Measurements from ENCODE around the gene PADI4.
"Not testable (repeated sequence)": the region's sequence is repeated elsewhere in the genome, so short reads cannot be mapped to it uniquely, and the experiment has no call there.

PADI4 gene

GRCh38 chr1:17401841-17402240, 93.8 kb downstream of the PADI4 start:
- no peak for DNase-seq

GRCh38 chr1:17403081-17403480, 95.1 kb downstream of the PADI4 start:
- no peak for DNase-seq

GRCh38 chr1:17404034-17404684, 96.2 kb downstream of the PADI4 start:
- no peak for DNase-seq

- DNase-seq = no peak
Observed at GRCh38 chr1:17404820-17405219, 96.8 kb downstream of the PADI4 start.

GRCh38 chr1:17405898-17406759, 98.1 kb downstream of the PADI4 start:
- peak; percentile 65 for DNase-seq

GRCh38 chr1:17406760-17407475, 98.9 kb downstream of the PADI4 start:
- not testable (repeated sequence) for DNase-seq

GRCh38 chr1:17407786-17408514, 100.0 kb downstream of the PADI4 start:
- DNase-seq = not testable (repeated sequence)

GRCh38 chr1:17409391-17409811, 101.4 kb downstream of the PADI4 start:
- DNase-seq = no peak

GRCh38 chr1:17412093-17412870, 104.3 kb downstream of the PADI4 start:
- no peak for DNase-seq
